Stimulated activated CD4-positive, alpha-beta T cell treated with anti-CD3 and anti-CD28 coated beads, TNF-alpha, amount 100 ng/mL, for 1 hour (primary cell): ENCODE data around the gene DYNLRB1.

Source experiments
- DNase-seq, 3 donors: peaks; one replicate each; pipeline ENCODE4 v3.0.0-alpha.2; 2020; ENCODE audit warnings: low read depth in 3 of 3, low spot score in 1 of 3

DYNLRB1 gene

DNA sequence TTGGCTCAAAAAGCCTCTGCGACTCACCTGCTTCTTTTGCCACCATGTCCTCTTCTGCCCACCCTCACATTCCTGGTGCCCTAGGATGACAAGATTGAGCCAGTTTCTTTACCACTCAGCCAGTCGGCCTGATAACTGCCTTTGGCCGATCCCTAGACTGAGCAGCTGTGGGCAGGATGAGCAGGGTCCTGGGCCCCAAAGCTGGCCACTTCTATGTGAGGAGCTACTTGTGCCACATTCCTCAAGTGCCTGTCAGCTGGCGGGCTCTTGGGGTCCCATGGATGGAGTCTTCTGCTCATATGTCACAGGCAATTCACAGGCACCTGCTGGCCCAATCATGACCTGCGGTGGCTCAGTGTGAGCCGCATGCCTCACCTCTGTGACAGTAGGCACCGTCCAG lies 16.5 kb downstream of the DYNLRB1 start:
- DNase-seq = no peak

- no peak for DNase-seq
These were observed 18.4 kb downstream of the DYNLRB1 start for GRCh38 chr20:34534391-34535165.

GRCh38 chr20:34535301-34535840 lies 19.1 kb downstream of the DYNLRB1 start:
- DNase-seq = no peak

DNA sequence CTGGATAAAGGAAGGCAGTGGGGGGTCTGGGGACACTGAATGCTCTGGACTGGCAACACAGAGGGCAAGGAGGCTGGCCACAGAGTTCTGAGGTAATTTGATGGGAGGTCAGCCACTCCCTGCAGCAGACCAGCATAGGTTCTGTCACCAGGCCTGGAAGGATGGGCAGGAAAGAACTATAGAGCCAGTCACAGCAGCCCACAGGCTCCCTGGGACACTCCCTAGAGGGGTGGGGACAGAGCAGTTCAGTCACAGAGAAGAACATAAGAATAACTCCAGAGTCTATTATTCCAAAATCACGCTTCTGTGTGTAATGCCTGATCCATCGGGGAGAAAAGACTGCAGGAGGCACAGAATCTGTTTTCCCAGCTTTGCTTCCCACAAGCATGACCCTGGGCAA lies 19.6 kb downstream of the DYNLRB1 start:
- no peak for DNase-seq

DNA sequence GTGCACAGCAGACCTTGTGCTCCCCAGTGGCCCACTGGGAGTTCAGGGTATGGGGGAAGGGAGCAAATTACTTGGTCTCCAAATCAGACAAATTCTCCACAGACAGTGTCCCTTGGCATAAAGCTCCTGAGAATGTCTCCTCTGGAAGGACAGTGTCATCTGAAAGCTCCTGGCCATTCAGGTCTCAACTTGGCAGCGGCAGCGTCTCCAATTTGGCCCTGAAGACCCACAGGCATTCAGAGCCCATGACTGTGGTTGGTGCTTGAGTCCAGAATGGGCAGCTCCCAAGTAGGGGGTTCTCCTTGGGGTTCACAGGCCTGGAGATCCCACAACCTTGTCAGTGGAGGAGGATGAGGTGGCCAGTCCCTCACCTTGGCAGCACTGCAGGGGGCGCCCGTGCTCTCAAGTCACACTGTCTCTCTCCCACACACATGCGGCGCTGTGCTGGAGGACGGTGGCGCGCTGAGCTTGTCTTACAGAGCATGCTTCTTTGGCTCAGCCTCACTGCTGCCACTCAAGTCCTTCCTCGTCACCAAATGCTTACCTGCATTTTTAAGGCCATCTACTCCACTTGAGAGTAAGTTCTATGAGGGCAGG lies 20.7 kb downstream of the DYNLRB1 start:
- peak in 1 of 3 donors; percentile 39 for DNase-seq

GRCh38 chr20:34537651-34538050 lies 21.4 kb downstream of the DYNLRB1 start:
- DNase-seq = no peak

- DNase-seq = peak in 1 of 3 donors; percentile 39
These were observed 22.5 kb downstream of the DYNLRB1 start for GRCh38 chr20:34538671-34539123.

DNA sequence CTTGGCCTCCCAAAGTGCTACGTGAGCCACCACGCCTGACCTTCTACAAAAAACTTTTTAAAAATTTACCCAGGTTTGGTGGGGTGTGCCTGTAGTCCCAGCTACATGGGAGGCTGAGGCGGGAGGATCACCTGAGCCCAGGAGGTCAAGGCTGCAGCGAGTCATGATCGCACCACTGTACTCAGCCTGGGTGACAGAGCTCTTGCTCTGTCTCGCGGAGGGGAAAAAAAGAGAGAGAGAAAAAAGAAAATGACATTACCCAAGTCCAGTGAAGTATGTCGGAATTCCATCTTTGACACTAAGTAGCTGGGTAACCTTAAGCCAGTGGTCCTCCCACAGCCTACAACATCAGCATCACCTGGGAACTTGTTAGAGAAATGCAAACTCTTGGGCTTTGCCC lies 23.5 kb downstream of the DYNLRB1 start:
- DNase-seq = no peak

GRCh38 chr20:34540596-34541263 lies 24.5 kb downstream of the DYNLRB1 start:
- no peak for DNase-seq

DNA sequence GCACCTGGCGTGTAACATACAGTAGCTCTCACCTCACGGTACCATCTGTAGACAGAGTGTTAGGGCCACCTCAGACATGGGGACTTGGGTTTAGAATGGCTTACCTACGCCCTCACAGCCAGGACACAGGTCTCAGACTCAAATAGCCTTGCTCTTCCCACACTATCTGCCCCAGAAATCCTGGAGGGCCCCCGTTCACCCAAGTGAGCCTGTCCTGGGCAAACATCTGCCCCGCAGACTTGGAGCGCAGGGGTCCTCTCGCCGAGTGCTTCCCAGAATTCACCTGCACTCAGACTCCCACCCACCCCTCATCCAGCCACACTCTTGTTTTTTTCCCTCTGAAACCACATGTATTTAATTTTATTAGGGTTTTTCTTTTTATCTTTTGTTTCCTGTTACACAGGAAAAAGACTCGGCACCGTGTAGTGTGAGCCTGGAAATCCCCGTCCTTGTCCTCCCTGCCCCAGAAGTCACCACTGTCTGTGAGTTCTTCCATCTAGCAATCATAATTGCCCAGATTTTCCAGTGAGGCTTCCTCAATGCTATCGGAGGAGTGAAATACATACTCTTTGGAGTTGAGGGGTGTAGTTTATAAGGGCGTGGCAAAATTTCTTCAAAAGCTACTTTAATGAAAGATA lies 25.2 kb downstream of the DYNLRB1 start:
- DNase-seq = no peak

DNA sequence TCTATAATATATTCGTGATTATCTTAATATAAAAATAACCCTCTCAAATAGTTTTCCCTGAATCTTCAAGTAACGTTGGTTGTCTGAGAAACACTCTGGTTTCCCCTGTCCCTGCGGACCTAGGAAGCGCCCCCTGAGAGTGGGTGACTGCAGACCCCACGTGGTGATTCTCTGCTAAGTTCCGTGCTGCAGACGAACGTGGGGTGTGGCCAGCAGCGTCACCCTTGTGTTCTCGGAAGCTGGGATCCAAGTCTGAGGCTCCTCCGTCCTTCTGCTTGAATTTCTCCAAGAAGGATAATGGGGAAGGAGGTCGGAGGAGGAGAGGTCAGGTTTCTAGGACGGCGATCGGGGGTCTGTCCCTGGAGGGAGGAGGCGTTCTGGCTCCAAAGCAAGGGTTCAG lies 25.7 kb downstream of the DYNLRB1 start:
- no peak for DNase-seq

DNA sequence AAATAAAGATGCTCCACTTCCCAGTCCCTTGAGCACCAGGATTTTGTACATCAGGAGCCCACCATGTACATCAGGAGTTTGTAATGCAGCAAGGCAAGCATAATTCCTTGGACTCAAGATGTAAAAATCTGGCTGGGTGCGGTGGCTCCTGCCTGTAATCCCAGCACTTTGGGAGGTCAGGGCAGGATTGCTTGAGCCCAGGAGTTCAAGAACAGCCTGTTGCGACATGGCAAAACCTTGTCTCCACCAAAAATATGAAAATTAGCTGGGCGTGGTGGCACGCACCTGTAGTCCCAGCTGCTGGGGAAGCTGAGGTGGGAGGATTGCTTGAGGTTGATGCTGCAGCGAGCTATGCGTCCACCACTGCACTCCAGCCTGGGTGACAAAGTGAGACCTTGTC lies 26.2 kb downstream of the DYNLRB1 start:
- DNase-seq = no peak

DNA sequence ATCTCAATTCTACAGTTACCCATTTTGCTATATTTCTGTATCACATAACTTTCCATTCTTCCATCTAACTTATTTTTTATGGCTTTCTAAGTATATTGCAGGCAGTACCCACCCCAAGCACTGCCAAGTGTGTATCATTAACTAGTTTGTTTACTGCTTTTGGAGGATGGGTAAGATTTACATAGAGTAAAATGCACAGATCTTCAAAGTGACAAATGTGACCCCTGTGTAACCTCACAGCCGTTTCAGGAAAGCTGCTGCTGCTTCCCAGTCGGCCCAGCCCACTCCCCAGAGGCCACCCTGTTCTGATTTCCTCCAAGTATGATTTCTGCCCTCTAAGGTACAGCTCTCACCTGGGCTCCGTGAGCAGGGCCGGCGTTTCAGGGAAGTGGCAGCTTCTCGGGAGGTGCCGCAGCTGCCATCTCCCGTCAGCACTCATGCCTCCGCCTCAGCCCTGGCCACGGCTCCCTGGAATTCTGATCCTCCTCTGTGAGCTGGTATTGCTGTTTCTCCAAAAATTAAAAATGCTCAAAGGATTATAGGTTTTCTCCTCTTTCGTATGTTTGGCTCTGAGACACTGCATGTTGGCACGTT lies 27.3 kb downstream of the DYNLRB1 start:
- DNase-seq = no peak

GRCh38 chr20:34544109-34544796 lies 28.0 kb downstream of the DYNLRB1 start:
- DNase-seq = no peak

DNA sequence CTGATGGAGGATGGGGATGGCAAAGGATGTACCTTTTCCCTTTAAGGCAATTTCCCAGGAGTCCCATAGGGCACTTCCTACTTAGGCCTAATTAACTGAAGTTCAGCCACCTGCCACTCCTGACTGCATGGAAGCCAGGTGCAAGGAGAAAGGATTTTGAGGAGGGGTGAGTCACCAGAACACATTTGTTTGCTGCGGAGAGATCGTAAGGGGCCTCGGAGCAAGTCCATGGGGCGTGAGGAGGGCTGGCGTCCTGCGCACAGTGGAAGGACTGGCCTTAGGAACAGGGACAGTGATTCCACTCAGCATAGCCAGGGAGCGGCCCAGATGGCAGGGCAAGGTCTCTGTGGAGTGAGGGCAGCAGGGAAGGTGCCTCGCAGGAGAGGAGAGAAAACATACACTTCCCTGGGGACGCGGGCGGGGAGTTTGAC lies 30.5 kb downstream of the DYNLRB1 start:
- no peak for DNase-seq

DNA sequence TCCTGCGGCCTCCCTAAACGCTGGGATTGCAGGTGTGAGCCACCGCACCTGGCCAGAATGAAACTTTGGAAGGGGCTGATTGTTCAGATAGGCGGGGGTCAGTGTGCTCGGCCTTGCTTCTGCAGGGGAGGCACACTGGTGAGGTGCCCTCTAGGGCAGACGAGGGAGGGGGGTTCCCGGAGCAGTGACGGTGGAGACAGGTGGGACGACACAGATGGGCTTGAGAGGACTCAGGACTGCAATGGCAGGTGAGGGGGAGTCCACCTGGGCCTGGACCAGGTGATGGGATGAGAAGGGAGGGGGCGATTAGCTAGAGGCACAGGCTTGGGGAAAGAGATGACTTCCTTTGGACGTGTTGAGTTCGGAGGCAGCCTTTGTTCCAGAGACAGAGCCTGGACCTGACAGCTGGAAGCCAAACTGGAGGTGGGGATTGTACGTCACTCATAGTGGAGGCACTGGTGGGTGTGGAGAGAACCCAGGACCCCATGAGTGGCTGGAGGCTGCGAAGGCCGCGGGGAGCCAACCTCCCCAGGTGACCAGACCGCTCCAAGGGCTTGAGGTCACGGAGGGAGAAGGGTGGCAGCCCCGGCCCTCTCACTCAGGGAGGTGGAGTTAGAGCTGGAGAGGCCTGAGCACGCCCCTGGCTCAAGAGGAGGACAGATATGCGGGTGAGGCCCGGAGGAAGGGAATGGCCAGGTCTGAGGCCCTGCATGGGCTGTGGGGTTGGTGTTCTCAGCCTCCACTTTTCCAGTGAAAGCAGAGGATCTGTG lies 31.8 kb downstream of the DYNLRB1 start:
- no peak for DNase-seq

DNA sequence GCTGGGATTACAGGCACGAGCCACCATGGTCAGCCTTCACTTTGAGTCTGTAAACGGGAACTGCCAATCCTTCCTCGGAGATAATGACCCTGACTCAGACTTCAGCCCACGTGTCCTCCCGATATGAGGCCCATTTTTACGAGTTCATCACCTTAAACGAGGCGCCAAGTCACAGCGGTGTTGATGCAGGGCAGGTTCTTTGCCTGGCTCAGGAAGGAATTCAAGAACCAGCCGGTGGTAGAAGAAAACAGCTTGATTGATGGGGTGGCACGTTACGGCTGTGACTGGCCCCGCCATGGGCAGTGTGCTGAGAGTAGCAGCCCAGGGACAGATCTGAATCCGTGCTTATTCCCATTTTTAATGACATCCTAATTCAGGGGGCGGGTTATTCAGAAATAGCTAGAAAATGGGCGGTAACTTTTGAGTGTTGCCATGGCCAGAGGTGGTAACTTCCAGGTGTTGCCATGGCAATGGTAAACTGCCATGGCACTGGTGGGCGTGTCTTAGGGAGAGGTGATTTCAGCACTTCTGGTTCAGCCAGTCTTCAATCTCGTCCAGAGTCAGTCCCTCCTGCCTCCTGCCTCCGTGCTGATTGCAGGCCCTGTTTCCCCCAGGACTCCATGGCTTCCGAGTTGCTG lies 33.2 kb downstream of the DYNLRB1 start:
- no peak for DNase-seq

DNA sequence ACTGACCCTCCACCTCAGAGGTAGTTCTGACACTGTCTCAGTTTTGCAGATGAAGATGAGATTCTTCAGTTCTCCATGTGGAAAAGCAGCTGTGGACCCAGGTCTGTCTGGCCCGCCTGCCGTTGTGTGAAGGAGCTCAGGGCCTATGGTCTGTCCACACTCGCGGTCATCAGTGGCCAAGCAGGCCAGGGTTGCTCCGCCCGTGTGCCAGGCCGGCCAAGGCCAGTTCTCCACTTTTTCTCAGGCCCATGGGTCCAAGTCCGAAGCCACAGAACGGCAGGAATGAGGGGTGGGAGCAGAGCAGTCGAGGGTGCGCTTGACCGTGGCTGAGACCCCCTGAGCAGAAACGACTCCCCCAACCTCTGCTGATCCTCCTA lies 33.7 kb downstream of the DYNLRB1 start:
- no peak for DNase-seq

- DNase-seq = no peak
These were observed 36.3 kb downstream of the DYNLRB1 start for GRCh38 chr20:34552569-34552968.
